HG02840 (cell line): Measurements from ENCODE around the gene SCN1B.
"Not testable (repeated sequence)": the region's sequence is repeated elsewhere in the genome, so short reads cannot be mapped to it uniquely, and the experiment has no call there.

ENCODE experiments used
- ATAC-seq: cut with Tn5 transposase; IDR thresholded peaks from one replicate; pipeline ENCODE4 v1.9.1; 2021; ENCODE audit warnings: mild to moderate bottlenecking, moderate library complexity, moderate number of reproducible peaks; ENCODE audit not compliant: unreplicated experiment, low FRiP score

The SCN1B gene

GRCh38 chr19:35015954-35016351 lies 14.3 kb upstream of the SCN1B start:
- ATAC-seq, result no peak

- no peak for ATAC-seq
Measured at GRCh38 chr19:35017507-35017906, 12.8 kb upstream of the SCN1B start.

GRCh38 chr19:35018379-35018778 lies 11.9 kb upstream of the SCN1B start:
- ATAC-seq, result no peak

GRCh38 chr19:35019144-35019543 lies 11.1 kb upstream of the SCN1B start:
- no peak for ATAC-seq

GRCh38 chr19:35021016-35021415 lies 9.3 kb upstream of the SCN1B start:
- no peak for ATAC-seq

GRCh38 chr19:35021596-35021995 lies 8.7 kb upstream of the SCN1B start:
- no peak for ATAC-seq

- ATAC-seq, result no peak
Measured at GRCh38 chr19:35022460-35022859, 7.8 kb upstream of the SCN1B start.

GRCh38 chr19:35023428-35023827 lies 6.8 kb upstream of the SCN1B start:
- no peak for ATAC-seq

GRCh38 chr19:35024095-35024494 lies 6.2 kb upstream of the SCN1B start:
- no peak for ATAC-seq

- no peak for ATAC-seq
Measured at GRCh38 chr19:35025969-35026368, 4.3 kb upstream of the SCN1B start.

GRCh38 chr19:35026418-35026817 lies 3.9 kb upstream of the SCN1B start:
- ATAC-seq, result no peak

GRCh38 chr19:35027009-35027408 lies 3.3 kb upstream of the SCN1B start:
- no peak for ATAC-seq

GRCh38 chr19:35027851-35028599 lies 2.2 kb upstream of the SCN1B start:
- ATAC-seq, result no peak

- ATAC-seq, result not testable (repeated sequence)
Measured at GRCh38 chr19:35028600-35028885, 1.7 kb upstream of the SCN1B start.

- ATAC-seq, result not testable (repeated sequence)
Measured at GRCh38 chr19:35029275-35029736, 964 bp upstream of the SCN1B start.

- no peak for ATAC-seq
Measured at GRCh38 chr19:35029737-35030256, 473 bp upstream of the SCN1B start.

- no peak for ATAC-seq
Measured at GRCh38 chr19:35031072-35031881, 1.0 kb downstream of the SCN1B start.

- ATAC-seq, result no peak
Measured at GRCh38 chr19:35032356-35032865, 2.1 kb downstream of the SCN1B start.

- ATAC-seq, result no peak
Measured at GRCh38 chr19:35033067-35034004, 3.1 kb downstream of the SCN1B start.

- no peak for ATAC-seq
Measured at GRCh38 chr19:35034005-35034502, 3.8 kb downstream of the SCN1B start.
